ENCODE results near the gene LIME1.

- TF ChIP-seq CTCF (IDR thresholded peaks at IDR 0.05) (no peak), POLR2A (IDR thresholded peaks at IDR 0.05) (no peak)
Observed at GRCh38 chr20:63768591-63769515, 32.4 kb downstream of the LIME1 start.
